NCI-H510A treated with DMSO at 0.1 percent for 48 hours (cell line): ENCODE measurements around the gene RIMS3.
"Not testable (repeated sequence)": the region's sequence is repeated elsewhere in the genome, so short reads cannot be mapped to it uniquely, and the experiment has no call there.

ENCODE experiments used
- DNase-seq: peaks from one replicate; lab custom pipeline; 2025; lab: John Stamatoyannopoulos, UW

Gene RIMS3

GRCh38 chr1:40630488-40631223 is 34.8 kb downstream of the RIMS3 start:
- peak; percentile 65 for DNase-seq

GRCh38 chr1:40629546-40629945 is 35.9 kb downstream of the RIMS3 start:
- DNase-seq: not testable (repeated sequence)

GRCh38 chr1:40628903-40629292 is 36.6 kb downstream of the RIMS3 start:
- DNase-seq: no peak

- no peak for DNase-seq
Measured at GRCh38 chr1:40627987-40628902, 37.2 kb downstream of the RIMS3 start.

- DNase-seq: no peak
Measured at GRCh38 chr1:40626383-40626770, 39.1 kb downstream of the RIMS3 start.

- DNase-seq: no peak
Measured at GRCh38 chr1:40625476-40626382, 39.8 kb downstream of the RIMS3 start.

- DNase-seq: peak; percentile 32
Measured at GRCh38 chr1:40625076-40625475, 40.4 kb downstream of the RIMS3 start.

- DNase-seq: no peak
Measured at GRCh38 chr1:40622936-40623629, 42.4 kb downstream of the RIMS3 start.

- no peak for DNase-seq
Measured at GRCh38 chr1:40621821-40622450, 43.5 kb downstream of the RIMS3 start.

GRCh38 chr1:40620586-40621210 is 44.8 kb downstream of the RIMS3 start:
- DNase-seq: no peak

- no peak for DNase-seq
Measured at GRCh38 chr1:40620150-40620549, 45.3 kb downstream of the RIMS3 start.

- DNase-seq: no peak
Measured at GRCh38 chr1:40618108-40618507, 47.4 kb downstream of the RIMS3 start.

- peak; percentile 94 for DNase-seq
Measured at GRCh38 chr1:40612345-40612831, 53.1 kb downstream of the RIMS3 start.

- DNase-seq: no peak
Measured at GRCh38 chr1:40610156-40610555, 55.3 kb downstream of the RIMS3 start.

GRCh38 chr1:40607921-40608320 is 57.6 kb downstream of the RIMS3 start:
- DNase-seq: no peak

- DNase-seq: no peak
Measured at GRCh38 chr1:40606978-40607377, 58.5 kb downstream of the RIMS3 start.

- DNase-seq: no peak
Measured at GRCh38 chr1:40606194-40606593, 59.3 kb downstream of the RIMS3 start.

- no peak for DNase-seq
Measured at GRCh38 chr1:40599926-40600325, 65.6 kb downstream of the RIMS3 start.

GRCh38 chr1:40595623-40596022 is 69.9 kb downstream of the RIMS3 start:
- DNase-seq: no peak

- no peak for DNase-seq
Measured at GRCh38 chr1:40594187-40594531, 71.3 kb downstream of the RIMS3 start.
